BLaER1 treated with 17β-estradiol and CSF1 and Interleukin-3, amounts not matched to agents 10 nM and 100 nM (cell line): Measurements from ENCODE around the gene FBXO47.
"Not testable (repeated sequence)": the region's sequence is repeated elsewhere in the genome, so short reads cannot be mapped to it uniquely, and the experiment has no call there.

Experiments used
- H3K27ac ChIP-seq, 11 experiments: shearing (Covaris generic); formaldehyde crosslinking; 2 replicates each; pipeline ENCODE4 v1.8.1; 2022
- H3K27me3 ChIP-seq, 11 experiments: shearing (Covaris generic); formaldehyde crosslinking; 2 replicates each; pipeline ENCODE4 v1.8.1; 2022
- H3K36me3 ChIP-seq, 11 experiments: shearing (Covaris generic); formaldehyde crosslinking; 2 replicates each; pipeline ENCODE4 v1.8.1; 2022
- H3K4me1 ChIP-seq, 10 experiments: shearing (Covaris generic); formaldehyde crosslinking; 2 replicates each; pipeline ENCODE4 v1.8.1; 2022
- H3K4me2 ChIP-seq, 11 experiments: shearing (Covaris generic); formaldehyde crosslinking; 2 replicates each; pipeline ENCODE4 v1.8.1; 2022
- H3K4me3 ChIP-seq, 10 experiments: shearing (Covaris generic); formaldehyde crosslinking; 2 replicates each; pipeline ENCODE4 v1.8.1; 2022
- H3K9ac ChIP-seq, 11 experiments: shearing (Covaris generic); formaldehyde crosslinking; 2 replicates each; pipeline ENCODE4 v1.8.1; 2022
- H3K9me3 ChIP-seq, 11 experiments: shearing (Covaris generic); formaldehyde crosslinking; replicated peaks in 1 of 11; 2 replicates each; pipeline ENCODE4 v1.8.1; 2022
- H4K20me1 ChIP-seq, 11 experiments: shearing (Covaris generic); formaldehyde crosslinking; 2 replicates each; pipeline ENCODE4 v1.8.1; 2022
- Cebpa-rat ChIP-seq, 11 experiments: shearing (Covaris generic); IDR thresholded peaks; 2 replicates each; pipeline ENCODE4 v1.8.1; 2022

The FBXO47 gene

DNA sequence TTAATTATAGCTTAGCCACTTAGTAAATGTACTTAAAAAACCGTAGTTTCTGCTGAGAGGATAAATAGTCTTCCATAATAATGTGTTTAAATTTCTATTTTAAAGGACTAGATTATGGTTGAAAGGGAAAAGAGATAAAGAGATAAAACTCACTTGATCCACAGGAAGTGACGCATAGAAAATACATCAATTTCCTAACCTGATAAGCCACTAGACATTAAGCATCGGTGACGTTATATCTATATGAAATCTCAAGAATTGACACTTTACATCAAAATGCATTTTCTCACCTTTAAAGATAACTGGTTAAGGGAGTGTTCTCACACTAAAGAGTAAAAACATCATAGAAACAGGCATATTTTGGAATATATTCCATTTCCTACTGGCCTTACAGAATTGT lies 5.8 kb downstream of the FBXO47 start:
- Histone ChIP-seq H3K27me3 (no peaks in the 10 kb centered on the region), H3K4me1 (peaks cover 0 to 13% (median 5%) of the 10 kb centered on the region in 10 experiments; a peak in 8 of 20 replicates), H3K27ac (no peak overlapping the region), H3K4me2 (no peak overlapping the region), H3K36me3 (no peaks in the 10 kb centered on the region), H3K9me3 (peaks cover 0 to 4% (median 0%) of the 10 kb centered on the region in 11 experiments; a peak in 4 of 22 replicates), H3K9ac (no peak overlapping the region), H4K20me1 (no peaks in the 10 kb centered on the region), H3K4me3 (no peak overlapping the region)
- no peak for TF ChIP-seq Cebpa-rat (IDR thresholded peaks at IDR 0.05)

- Histone ChIP-seq H3K4me1 (peaks cover 0 to 13% (median 5%) of the 10 kb centered on the region in 10 experiments; a peak in 8 of 20 replicates), H3K9me3 (no peaks in the 10 kb centered on the region), H3K4me3 (no peak overlapping the region), H3K36me3 (no peaks in the 10 kb centered on the region), H3K27me3 (no peaks in the 10 kb centered on the region), H4K20me1 (no peaks in the 10 kb centered on the region), H3K4me2 (no peak overlapping the region), H3K9ac (no peak overlapping the region), H3K27ac (no peak overlapping the region)
- no peak for TF ChIP-seq Cebpa-rat (IDR thresholded peaks at IDR 0.05)
Measured at GRCh38 chr17:38960402-38960801, 6.8 kb downstream of the FBXO47 start.

GRCh38 chr17:38959508-38959907 lies 7.7 kb downstream of the FBXO47 start:
- no peak overlapping the region for H3K27ac ChIP-seq

DNA sequence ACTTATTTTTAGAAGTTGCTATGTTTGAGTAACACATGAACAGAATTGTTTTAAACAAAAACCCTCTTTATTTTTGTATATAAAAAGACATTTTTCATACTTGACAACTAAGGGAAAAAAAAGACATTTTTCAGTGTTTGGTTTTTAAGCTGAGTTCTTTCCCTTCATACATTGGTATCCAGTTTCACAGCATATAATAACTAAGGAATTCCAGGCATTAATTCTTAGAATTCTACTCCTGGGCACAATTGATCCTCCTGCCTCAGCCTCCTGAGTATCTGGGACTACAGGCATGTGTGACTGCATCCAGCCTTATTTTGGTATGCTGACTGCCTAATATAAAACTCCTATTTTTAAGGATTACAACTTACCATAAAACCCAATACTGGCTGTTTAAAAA lies 8.4 kb downstream of the FBXO47 start:
- Histone ChIP-seq H3K9ac (no peak overlapping the region), H3K27ac (no peak overlapping the region), H3K4me1 (peaks cover 0 to 13% (median 5%) of the 10 kb centered on the region in 10 experiments; a peak in 8 of 20 replicates), H3K9me3 (no peaks in the 10 kb centered on the region), H3K4me2 (peak overlapping the region in 1 of 11 experiments; percentile 37; a peak in 1 of 22 replicates), H3K4me3 (no peak overlapping the region), H3K36me3 (no peaks in the 10 kb centered on the region), H4K20me1 (no peaks in the 10 kb centered on the region), H3K27me3 (no peaks in the 10 kb centered on the region)
- TF ChIP-seq Cebpa-rat (IDR thresholded peaks at IDR 0.05) = no peak

More at GRCh38 chr17:38959508-38959907, 7.7 kb downstream of the FBXO47 start:
- TF ChIP-seq Cebpa-rat (IDR thresholded peaks at IDR 0.05) = no peak
- Histone ChIP-seq H3K4me3 (no peak overlapping the region), H3K4me1 (peaks cover 0 to 13% (median 5%) of the 10 kb centered on the region in 10 experiments; a peak in 8 of 20 replicates), H3K27me3 (no peaks in the 10 kb centered on the region), H3K9me3 (no peaks in the 10 kb centered on the region), H3K9ac (no peak overlapping the region), H4K20me1 (no peaks in the 10 kb centered on the region), H3K36me3 (no peaks in the 10 kb centered on the region), H3K4me2 (no peak overlapping the region)

DNA sequence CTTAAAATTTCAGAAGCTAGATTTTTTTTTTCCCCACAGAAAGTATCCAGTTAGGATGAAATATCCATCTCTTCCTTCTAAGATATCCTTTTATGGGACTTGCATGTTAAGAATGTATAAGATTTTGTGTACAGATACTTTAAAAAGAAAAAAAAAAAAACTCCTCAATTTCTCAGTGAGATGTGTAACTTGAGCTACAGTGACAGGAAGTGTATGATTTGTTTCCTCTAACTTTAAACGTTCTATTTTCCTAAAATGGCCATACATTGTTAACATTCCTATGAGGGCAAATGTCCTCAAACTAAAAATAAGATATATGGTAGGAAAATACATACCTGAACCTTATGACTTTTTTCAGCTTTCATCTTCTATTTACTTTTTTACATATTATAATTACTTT lies 8.9 kb downstream of the FBXO47 start:
- no peaks in the 10 kb centered on the region for H3K27me3 ChIP-seq
- H3K27ac ChIP-seq = no peak overlapping the region
- H3K4me2 ChIP-seq = peak overlapping the region in 4 of 11 experiments; percentile 3 to 27 (median 14); a peak in 3 of 22 replicates
- H3K36me3 ChIP-seq = no peaks in the 10 kb centered on the region
- H3K4me1 ChIP-seq = peaks cover 0 to 13% (median 5%) of the 10 kb centered on the region in 10 experiments; a peak in 8 of 20 replicates
- H3K4me3 ChIP-seq = no peak overlapping the region
- no peaks in the 10 kb centered on the region for H4K20me1 ChIP-seq
- H3K9me3 ChIP-seq = no peaks in the 10 kb centered on the region
- TF ChIP-seq Cebpa-rat (IDR thresholded peaks at IDR 0.05) = no peak
- H3K9ac ChIP-seq = no peak overlapping the region

GRCh38 chr17:38953800-38954199 lies 13.4 kb downstream of the FBXO47 start:
- H3K4me2 ChIP-seq, H3K36me3 ChIP-seq, H3K9me3 ChIP-seq, H4K20me1 ChIP-seq, H3K9ac ChIP-seq, H3K27me3 ChIP-seq, H3K27ac ChIP-seq, H3K4me3 ChIP-seq: not testable (repeated sequence)
- peaks cover 0 to 11% (median 5%) of the 10 kb centered on the region in 10 experiments; a peak in 8 of 20 replicates for H3K4me1 ChIP-seq

GRCh38 chr17:38947189-38947588 lies 20.0 kb downstream of the FBXO47 start:
- H3K4me3 ChIP-seq = no peak overlapping the region
- H3K9me3 ChIP-seq = no peaks in the 10 kb centered on the region
- H3K4me1 ChIP-seq = peaks cover 10 to 20% (median 17%) of the 10 kb centered on the region in 10 experiments; a peak in 19 of 20 replicates
- no peak overlapping the region for H3K9ac ChIP-seq
- H4K20me1 ChIP-seq = no peaks in the 10 kb centered on the region
- no peak overlapping the region for H3K4me2 ChIP-seq
- H3K27ac ChIP-seq = no peak overlapping the region
- no peak for TF ChIP-seq Cebpa-rat (IDR thresholded peaks at IDR 0.05)
- H3K27me3 ChIP-seq = no peaks in the 10 kb centered on the region
- H3K36me3 ChIP-seq = no peaks in the 10 kb centered on the region

GRCh38 chr17:38943607-38944006 lies 23.6 kb downstream of the FBXO47 start:
- peak in 1 of 11 experiments; percentile 11; a peak in 2 of 22 replicates for TF ChIP-seq Cebpa-rat (IDR thresholded peaks at IDR 0.05)
- Histone ChIP-seq H3K9ac (no peak overlapping the region), H3K9me3 (no peaks in the 10 kb centered on the region), H3K27me3 (no peaks in the 10 kb centered on the region), H3K4me1 (peaks cover 11 to 22% (median 17%) of the 10 kb centered on the region in 10 experiments; a peak in 19 of 20 replicates), H4K20me1 (no peaks in the 10 kb centered on the region), H3K27ac (no peak overlapping the region), H3K4me2 (peak overlapping the region in 8 of 11 experiments; percentile 1 to 52 (median 19); a peak in 12 of 22 replicates), H3K4me3 (no peak overlapping the region), H3K36me3 (no peaks in the 10 kb centered on the region)

DNA sequence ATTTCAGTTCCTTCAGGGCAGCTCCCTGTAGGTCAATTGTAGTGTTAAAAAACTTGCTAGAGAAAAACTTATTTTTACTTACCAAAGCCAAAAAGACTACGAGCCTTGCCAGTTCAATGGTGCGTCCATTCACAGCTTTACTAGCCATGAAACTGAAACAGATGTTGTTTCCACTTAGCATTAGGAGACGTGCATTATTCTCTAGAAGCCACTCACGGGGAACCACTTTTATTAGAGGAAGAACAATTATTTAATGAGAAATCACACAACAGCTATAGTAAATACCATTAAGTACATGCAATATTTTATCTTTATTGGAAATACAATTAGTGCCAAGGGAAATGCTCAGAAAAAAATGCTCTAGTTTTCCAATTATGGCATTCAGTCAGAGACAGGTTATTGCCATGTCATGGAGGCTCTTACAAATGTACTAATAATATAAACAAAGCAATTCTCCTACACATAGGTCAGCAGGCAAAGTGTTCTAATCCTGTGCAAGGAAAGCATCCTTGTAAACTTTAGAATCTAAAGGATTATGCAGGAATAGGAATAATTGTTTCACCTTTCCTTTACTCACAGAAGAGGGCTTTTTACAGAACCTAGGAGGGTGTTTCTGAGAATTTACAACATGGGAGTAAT lies 24.4 kb downstream of the FBXO47 start:
- no peak overlapping the region for H3K4me3 ChIP-seq
- no peak for TF ChIP-seq Cebpa-rat (IDR thresholded peaks at IDR 0.05)
- H3K4me2 ChIP-seq = peak overlapping the region; percentile 24 to 68 (median 47); a peak in 20 of 22 replicates
- no peaks in the 10 kb centered on the region for H3K9me3 ChIP-seq
- H3K4me1 ChIP-seq = peaks cover 11 to 22% (median 17%) of the 10 kb centered on the region in 10 experiments; a peak in 19 of 20 replicates
- H3K9ac ChIP-seq = peak overlapping the region in 7 of 11 experiments; percentile 5 to 48 (median 39); a peak in 5 of 22 replicates
- H3K27ac ChIP-seq = peak overlapping the region in 8 of 11 experiments; percentile 9 to 64 (median 50); a peak in 13 of 22 replicates
- H3K27me3 ChIP-seq = no peaks in the 10 kb centered on the region
- H3K36me3 ChIP-seq = no peaks in the 10 kb centered on the region
- no peaks in the 10 kb centered on the region for H4K20me1 ChIP-seq

DNA sequence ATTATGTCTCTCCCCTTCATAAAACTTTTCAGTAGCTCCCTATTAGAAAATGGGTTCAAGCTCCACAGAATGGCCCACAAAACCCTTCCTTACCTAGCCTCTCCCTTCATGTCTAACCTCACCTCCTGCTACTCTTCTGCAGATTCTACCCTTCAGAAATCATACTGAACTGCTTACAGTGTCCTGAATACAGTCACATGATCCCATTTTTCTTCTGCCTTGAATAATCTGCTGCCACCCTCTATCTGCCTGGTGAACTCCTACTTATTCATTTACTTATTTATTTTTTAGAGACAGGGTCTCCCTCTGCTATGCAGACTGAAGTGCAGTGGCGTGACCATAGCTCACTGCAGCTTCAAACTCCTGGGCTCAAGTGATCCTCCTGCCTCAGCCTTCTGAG lies 26.8 kb downstream of the FBXO47 start:
- no peaks in the 10 kb centered on the region for H3K36me3 ChIP-seq
- no peak overlapping the region for H3K27ac ChIP-seq
- no peaks in the 10 kb centered on the region for H3K27me3 ChIP-seq
- H3K4me1 ChIP-seq = peaks cover 11 to 22% (median 17%) of the 10 kb centered on the region in 10 experiments; a peak in 19 of 20 replicates
- no peak for TF ChIP-seq Cebpa-rat (IDR thresholded peaks at IDR 0.05)
- no peaks in the 10 kb centered on the region for H3K9me3 ChIP-seq
- no peak overlapping the region for H3K9ac ChIP-seq
- no peak overlapping the region for H3K4me3 ChIP-seq
- H3K4me2 ChIP-seq = no peak overlapping the region
- H4K20me1 ChIP-seq = no peaks in the 10 kb centered on the region
